Thyroid gland (tissue), 4 donors: Measurements from ENCODE around the gene CCDC148.
"Not testable (repeated sequence)": the region's sequence is repeated elsewhere in the genome, so short reads cannot be mapped to it uniquely, and the experiment has no call there.

Experiments used
- CTCF ChIP-seq, 6 experiments: fragments of 200-600 bp in 3 of 6; fragments of 450-650 bp in 3 of 6; sonication (generic) in 3 of 6; IDR thresholded peaks; one replicate each; pipeline ENCODE4 v1.5.1; 2016 to 2019; ENCODE audit warnings: antibody characterized with exemption in 6 of 6, mild to moderate bottlenecking in 2 of 6, inconsistent platforms in 1 of 6, moderate library complexity in 1 of 6
- POLR2A ChIP-seq, 2 donors: fragments of 450-650 bp; IDR thresholded peaks; one replicate each; pipeline ENCODE4 v1.6.1; 2017; ENCODE audit warnings: antibody characterized with exemption in 2 of 2, mild to moderate bottlenecking in 2 of 2, moderate library complexity in 1 of 2

GRCh38 chr2:158350751-158351465 is 105.6 kb downstream of the CCDC148 start:
- TF ChIP-seq CTCF, POLR2A (IDR thresholded peaks at IDR 0.05): not testable (repeated sequence)
